HUES48 (cell line): ENCODE results near the gene GATA5.
"Not testable (repeated sequence)": the region's sequence is repeated elsewhere in the genome, so short reads cannot be mapped to it uniquely, and the experiment has no call there.

Experiments
- H3K27ac ChIP-seq: one replicate; pipeline ENCODE4 v1.7.0; 2013; ENCODE audit warnings: low read depth, low read length, inconsistent platforms
- H3K27me3 ChIP-seq: 2 replicates; pipeline ENCODE4 v1.6.1; 2013; ENCODE audit warnings: mild to moderate bottlenecking, low read length; ENCODE audit not compliant: control insufficient read depth, insufficient read depth
- H3K36me3 ChIP-seq: 2 replicates; pipeline ENCODE4 v1.6.1; 2013; ENCODE audit warnings: low read length; ENCODE audit not compliant: control insufficient read depth, insufficient read depth
- H3K4me1 ChIP-seq: 2 replicates; pipeline ENCODE4 v1.6.1; 2013; ENCODE audit warnings: mild to moderate bottlenecking, low read length; ENCODE audit not compliant: control insufficient read depth, insufficient read depth
- H3K4me3 ChIP-seq: 2 replicates; pipeline ENCODE4 v1.5.1; 2013; ENCODE audit warnings: mild to moderate bottlenecking, low read depth, low read length
- H3K9ac ChIP-seq: 2 replicates; pipeline ENCODE4 v1.6.1; 2013; ENCODE audit warnings: mild to moderate bottlenecking, low read depth, low read length, moderate library complexity
- H3K9me3 ChIP-seq: 2 replicates; pipeline ENCODE4 v1.6.1; 2013; ENCODE audit warnings: low read length; ENCODE audit not compliant: control insufficient read depth, insufficient read depth

The GATA5 gene

DNA sequence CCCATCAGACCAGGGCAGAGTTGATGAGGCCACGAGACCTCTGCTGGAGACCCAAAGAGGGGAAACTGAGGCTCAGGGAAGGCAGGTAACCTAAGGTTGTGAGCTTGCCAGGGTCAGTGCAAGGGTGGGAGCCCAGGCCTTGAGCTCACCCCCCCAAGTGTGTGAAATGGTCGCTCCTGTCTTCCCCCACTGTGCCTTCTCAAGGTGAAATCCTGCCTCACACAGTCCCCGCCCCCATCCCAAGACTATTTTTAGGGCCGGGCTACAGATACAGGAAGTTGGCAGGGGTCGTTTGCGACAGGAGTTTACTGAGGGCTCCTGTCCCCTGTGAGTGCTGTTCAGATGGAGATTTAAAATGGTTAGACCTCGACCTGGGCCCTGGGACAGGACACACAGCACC is 18.7 kb upstream of the GATA5 start:
- Histone ChIP-seq H3K9ac (no peak overlapping the region), H3K4me3 (no peak overlapping the region), H3K27me3 (no peaks in the 10 kb centered on the region), H3K27ac (no peak overlapping the region), H3K4me1 (peaks cover 3% of the 10 kb centered on the region; the same call in 1 of the 2 replicates), H3K9me3 (no peaks in the 10 kb centered on the region), H3K36me3 (no peaks in the 10 kb centered on the region)

DNA sequence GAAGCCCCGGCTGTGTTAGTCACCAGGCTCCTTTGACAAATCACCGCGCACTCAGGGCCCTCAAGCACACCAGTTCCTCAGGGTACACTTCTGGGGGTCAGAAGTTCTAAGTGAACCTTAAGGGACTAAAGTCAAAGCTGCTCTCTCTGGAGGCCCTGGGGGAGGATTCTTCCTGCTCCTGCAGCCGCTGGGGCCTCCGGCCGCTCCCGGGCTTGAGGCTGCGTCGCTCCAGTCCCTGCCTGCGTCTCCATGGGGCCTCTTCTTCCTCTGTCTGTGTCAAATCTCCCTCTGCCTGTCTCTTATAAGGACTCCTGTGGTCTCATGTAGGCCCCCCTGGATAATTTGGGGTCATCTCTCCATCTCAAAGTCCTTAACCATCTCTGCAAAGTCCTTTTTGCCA is 18.1 kb upstream of the GATA5 start:
- no peak overlapping the region for H3K9ac ChIP-seq
- H3K9me3 ChIP-seq, result no peaks in the 10 kb centered on the region
- H3K36me3 ChIP-seq, result no peaks in the 10 kb centered on the region
- no peak overlapping the region for H3K27ac ChIP-seq
- H3K4me3 ChIP-seq, result no peak overlapping the region
- no peaks in the 10 kb centered on the region for H3K27me3 ChIP-seq
- H3K4me1 ChIP-seq, result peaks cover 3% of the 10 kb centered on the region; the same call in 1 of the 2 replicates

DNA sequence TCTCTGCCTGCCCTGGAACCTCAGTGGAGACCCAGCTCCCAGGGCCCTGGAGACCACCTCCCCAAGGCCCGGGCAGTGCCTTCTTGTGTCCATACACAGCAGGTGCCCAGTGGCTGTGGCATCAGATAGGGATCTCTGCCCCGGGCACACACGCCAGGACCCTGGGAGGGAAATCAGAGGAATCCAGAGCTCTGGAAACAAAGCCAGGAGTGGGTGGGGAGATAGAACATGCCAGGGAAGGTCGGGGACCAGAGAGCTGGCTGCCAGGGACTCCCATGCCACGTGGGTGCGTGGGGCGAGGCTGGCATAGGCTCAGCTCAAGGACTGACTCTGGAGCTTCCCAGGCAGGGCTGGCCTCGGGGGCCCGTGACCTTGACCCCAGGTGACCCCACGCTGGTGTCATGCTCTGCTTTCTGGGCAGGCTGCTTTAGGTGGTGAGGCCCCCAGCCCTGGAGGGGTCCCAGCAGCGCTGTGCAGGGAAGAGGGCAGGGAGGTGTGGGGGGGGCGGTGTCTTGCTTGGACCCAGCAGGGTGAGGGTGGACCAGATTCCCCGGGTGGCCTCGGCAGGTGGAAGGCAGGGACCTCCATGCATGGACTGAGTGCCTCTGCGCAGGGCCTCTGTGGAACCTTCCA is 17.6 kb upstream of the GATA5 start:
- Histone ChIP-seq H3K4me1 (peaks cover 3% of the 10 kb centered on the region; the same call in 1 of the 2 replicates), H3K4me3 (no peak overlapping the region), H3K27me3 (no peaks in the 10 kb centered on the region), H3K27ac (no peak overlapping the region), H3K36me3 (no peaks in the 10 kb centered on the region), H3K9me3 (no peaks in the 10 kb centered on the region), H3K9ac (no peak overlapping the region)

DNA sequence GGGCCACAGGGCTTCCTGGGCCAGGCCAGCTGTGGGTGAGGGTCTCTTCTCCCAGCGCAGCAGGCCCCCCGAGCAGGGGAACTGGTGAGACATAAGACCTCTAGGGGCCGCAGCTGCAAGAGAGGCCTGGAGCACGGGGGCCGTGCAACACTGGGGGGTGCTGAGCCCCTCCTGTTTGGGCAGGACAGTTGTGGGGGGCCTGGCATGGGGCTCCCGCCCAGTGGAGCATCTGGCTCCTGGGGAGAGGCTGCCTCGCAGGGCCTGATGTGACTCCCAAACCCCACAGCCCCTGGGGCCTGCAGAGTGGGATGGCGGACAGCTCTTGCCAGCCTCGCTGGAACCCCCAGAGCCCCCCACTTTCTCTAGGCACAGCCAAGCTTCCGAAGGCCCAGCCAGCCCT is 16.9 kb upstream of the GATA5 start:
- no peak overlapping the region for H3K27ac ChIP-seq
- peaks cover 3% of the 10 kb centered on the region; the same call in 1 of the 2 replicates for H3K4me1 ChIP-seq
- H3K9me3 ChIP-seq, result no peaks in the 10 kb centered on the region
- H3K27me3 ChIP-seq, result peaks cover 3% of the 10 kb centered on the region; the same call in 1 of the 2 replicates
- H3K4me3 ChIP-seq, result no peak overlapping the region
- H3K36me3 ChIP-seq, result no peaks in the 10 kb centered on the region
- no peak overlapping the region for H3K9ac ChIP-seq

DNA sequence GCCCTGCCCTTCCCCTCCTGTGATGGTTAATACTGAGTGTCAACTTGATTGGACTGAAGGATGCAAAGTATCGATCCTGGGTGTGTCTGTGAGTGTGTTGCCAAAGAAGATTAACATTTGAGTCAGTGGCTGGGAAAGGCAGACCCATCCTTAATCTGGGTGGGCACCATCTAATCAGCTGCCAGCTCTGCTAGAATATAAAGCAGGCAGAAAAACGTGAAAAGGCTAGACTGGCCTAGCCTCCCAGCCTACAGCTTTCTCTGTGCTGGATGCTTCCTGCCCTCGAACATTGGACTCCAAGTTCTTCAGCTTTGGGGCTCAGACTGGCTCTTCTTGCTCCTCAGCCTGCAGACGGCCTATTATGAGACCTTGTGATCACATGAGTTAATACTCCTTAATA is 15.0 kb upstream of the GATA5 start:
- not testable (repeated sequence) for H3K27ac ChIP-seq, H3K4me3 ChIP-seq, H3K27me3 ChIP-seq, H3K9me3 ChIP-seq, H3K36me3 ChIP-seq, H3K9ac ChIP-seq, H3K4me1 ChIP-seq

DNA sequence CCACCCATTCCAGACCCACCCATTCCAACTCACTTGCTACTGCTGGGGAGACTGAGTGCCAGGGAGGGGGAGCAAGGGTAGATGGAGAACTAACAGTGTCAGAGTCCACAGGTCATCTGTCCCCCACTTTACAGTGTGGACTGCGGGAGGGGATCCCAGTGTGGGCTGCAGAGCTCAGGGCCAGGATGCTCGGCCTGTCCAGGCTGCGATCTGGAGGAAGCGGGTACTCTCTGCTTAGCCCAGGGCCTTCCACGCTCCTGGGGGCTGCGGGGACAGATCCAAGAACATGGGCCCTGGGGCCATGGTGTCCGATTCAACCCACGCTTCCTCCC is 14.1 kb upstream of the GATA5 start:
- Histone ChIP-seq H3K27me3 (peaks cover 8% of the 10 kb centered on the region; the same call in 1 of the 2 replicates), H3K9me3 (no peaks in the 10 kb centered on the region), H3K27ac (no peak overlapping the region), H3K9ac (no peak overlapping the region), H3K4me1 (peaks cover 4% of the 10 kb centered on the region; the same call in 1 of the 2 replicates), H3K4me3 (no peak overlapping the region), H3K36me3 (no peaks in the 10 kb centered on the region)

DNA sequence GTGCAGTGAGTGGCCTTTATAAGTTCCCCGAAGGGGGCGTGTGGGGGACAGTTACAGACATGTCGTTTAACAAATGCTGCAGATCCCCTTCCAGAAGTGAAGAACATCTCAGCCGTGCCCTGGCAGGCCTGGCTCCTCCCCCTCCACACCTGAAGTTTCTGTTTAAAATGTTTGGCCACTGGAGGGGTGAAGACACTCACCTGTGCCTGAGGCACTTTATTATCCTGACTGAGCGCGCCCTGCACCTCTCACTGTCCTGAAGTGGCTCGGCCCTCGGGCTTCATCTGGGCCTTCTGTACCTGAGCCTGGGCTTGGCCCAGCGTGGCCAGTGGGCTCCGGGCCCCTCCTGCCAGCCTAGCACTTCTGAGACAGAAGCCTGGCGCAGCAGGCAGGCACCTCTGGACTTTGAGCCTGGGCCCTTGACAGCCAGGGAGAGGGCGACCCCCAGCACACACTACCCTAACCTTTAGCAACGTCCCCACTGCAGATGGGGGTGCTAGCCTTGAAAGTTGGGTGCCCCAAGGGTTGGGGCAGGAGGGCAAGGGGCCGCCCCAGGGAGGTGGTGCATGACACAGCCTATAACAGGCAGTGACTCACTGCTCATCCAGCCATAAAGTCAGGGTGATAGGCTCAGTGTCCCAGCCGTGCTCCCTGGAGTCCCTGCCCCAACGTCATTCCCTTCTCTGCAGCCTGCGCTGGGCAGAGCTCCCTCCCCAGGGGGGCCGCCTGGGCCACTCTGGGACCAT is 13.6 kb upstream of the GATA5 start:
- Histone ChIP-seq H3K9me3 (no peaks in the 10 kb centered on the region), H3K27me3 (peaks cover 8% of the 10 kb centered on the region; the same call in 1 of the 2 replicates), H3K4me1 (peaks cover 4% of the 10 kb centered on the region; the same call in 1 of the 2 replicates), H3K36me3 (no peaks in the 10 kb centered on the region), H3K4me3 (no peak overlapping the region), H3K27ac (no peak overlapping the region), H3K9ac (no peak overlapping the region)

DNA sequence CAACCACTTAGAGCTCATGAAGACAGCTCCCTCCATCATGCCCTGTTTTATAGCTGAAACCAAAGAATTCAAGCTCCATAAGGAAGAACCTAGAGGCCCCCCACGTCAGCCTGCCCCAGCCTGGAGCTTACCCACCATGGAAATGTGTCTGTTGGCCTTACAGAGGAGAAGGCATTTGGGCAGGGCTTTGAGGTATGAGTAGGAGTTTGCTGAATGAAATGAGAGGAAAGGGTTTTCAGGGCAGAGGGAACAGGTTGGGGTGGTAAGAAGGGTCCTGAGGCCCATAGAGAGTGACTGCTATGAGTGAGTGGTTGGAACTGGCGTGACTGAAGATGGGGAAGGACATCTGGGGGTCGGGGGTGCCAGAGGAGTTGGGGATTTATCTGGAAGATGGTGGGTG is 12.7 kb upstream of the GATA5 start:
- Histone ChIP-seq H3K4me3 (no peak overlapping the region), H3K9me3 (no peaks in the 10 kb centered on the region), H3K27ac (no peak overlapping the region), H3K27me3 (peaks cover 14% of the 10 kb centered on the region), H3K4me1 (peaks cover 4% of the 10 kb centered on the region; the same call in 1 of the 2 replicates), H3K9ac (no peak overlapping the region), H3K36me3 (no peaks in the 10 kb centered on the region)

DNA sequence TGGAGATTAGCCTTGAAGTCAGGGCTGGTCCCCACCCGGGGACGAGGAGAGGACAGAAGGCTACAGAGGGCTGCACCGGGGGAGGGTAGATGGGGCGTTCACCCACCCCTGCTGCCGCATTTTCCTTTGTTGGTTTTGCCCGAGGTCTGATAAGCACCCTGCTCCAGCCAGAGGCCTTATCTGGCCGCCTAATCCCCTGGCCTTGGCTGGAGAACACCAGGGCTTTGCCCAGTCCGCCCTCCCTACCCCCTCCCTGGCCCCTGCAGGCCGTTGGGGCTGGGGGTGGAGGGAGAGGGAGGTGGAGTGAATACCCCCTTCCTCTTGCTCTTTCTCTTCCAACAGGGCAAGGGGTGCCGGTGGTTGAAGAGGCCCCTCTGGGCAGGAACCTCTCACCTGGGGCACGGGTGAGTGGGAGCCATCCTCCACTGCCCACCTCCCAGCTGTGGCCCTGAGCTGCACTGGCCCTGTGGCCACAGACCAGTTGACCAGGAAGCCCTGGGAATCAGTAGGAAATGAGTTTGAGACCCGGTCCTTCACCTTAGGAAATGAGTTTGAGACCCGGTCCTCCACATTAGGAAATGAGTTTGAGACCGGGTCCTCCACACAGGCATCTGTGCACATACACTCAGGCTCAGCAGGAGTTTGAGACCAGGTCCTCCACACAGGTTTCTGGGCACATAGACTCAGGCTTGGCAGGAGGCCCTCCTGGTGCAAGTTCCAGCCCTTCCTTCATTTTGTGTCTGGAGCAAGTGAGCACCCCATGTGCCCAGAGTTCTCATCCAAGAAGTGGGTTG is 12.0 kb upstream of the GATA5 start:
- H3K36me3 ChIP-seq, result no peaks in the 10 kb centered on the region
- no peaks in the 10 kb centered on the region for H3K9me3 ChIP-seq
- H3K4me3 ChIP-seq, result no peak overlapping the region
- H3K4me1 ChIP-seq, result peaks cover 7% of the 10 kb centered on the region; the same call in 1 of the 2 replicates
- no peak overlapping the region for H3K27ac ChIP-seq
- H3K27me3 ChIP-seq, result peaks cover 21% of the 10 kb centered on the region
- no peak overlapping the region for H3K9ac ChIP-seq

DNA sequence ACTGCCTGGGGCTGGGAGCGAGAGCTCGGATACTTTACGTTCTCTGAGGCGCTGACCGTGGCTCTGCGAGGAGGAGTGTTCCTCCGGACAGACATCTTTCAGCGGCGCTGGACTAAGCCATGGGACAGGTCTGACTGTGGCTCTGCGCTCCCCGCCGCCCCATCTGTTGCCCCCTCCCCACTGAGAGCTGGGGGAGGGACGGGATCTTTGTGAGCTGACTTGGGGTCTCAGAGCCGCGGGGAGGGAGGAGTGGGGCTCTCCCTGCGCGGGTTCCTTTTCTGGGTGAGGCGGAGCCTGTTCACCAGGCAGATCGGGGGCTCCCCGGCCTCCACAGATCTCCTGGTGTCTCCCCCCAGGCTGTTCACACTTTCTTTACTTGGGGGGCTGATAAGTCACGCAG is 11.3 kb upstream of the GATA5 start:
- no peaks in the 10 kb centered on the region for H3K9me3 ChIP-seq
- no peak overlapping the region for H3K27ac ChIP-seq
- no peak overlapping the region for H3K4me3 ChIP-seq
- no peak overlapping the region for H3K9ac ChIP-seq
- H3K36me3 ChIP-seq, result no peaks in the 10 kb centered on the region
- H3K27me3 ChIP-seq, result peaks cover 27% of the 10 kb centered on the region
- H3K4me1 ChIP-seq, result peaks cover 13% of the 10 kb centered on the region; the same call in 1 of the 2 replicates

DNA sequence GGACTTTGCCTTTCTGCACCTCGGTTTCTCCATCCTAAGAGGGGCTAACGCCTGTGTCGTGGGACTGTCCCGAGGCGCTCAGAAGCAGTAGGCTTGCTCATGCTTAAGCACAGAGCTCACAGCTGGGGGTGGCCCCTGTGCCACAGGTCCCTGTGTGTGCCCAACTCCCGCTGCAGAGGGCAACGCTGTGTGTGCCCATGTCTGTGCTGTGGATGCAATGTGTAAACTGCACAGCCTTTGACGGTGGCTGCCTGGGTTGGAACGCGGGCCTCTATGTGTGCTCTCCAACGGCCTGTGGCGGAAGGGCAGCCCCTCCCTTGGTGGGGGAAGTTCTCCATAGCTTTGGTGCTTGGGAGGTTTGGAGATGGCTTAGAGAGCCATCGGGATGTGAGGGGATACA is 10.7 kb upstream of the GATA5 start:
- Histone ChIP-seq H3K9ac (no peak overlapping the region), H3K4me3 (no peak overlapping the region), H3K27me3 (peaks cover 34% of the 10 kb centered on the region), H3K9me3 (no peaks in the 10 kb centered on the region), H3K27ac (no peak overlapping the region), H3K4me1 (peaks cover 18% of the 10 kb centered on the region; the same call in 1 of the 2 replicates), H3K36me3 (no peaks in the 10 kb centered on the region)
